Stimulated activated CD8-positive, alpha-beta memory T cell treated with anti-CD3 and anti-CD28 coated beads, Interleukin-15, amount 100 ng/mL, for 48 hours (primary cell): Measurements from ENCODE around the gene FAM200B.

ENCODE experiments used
- DNase-seq, 2 donors: peaks; one replicate each; pipeline ENCODE4 v3.0.0-alpha.2; 2020; ENCODE audit warnings: low read depth in 2 of 2

Gene FAM200B

GRCh38 chr4:15668566-15669435, 12.8 kb upstream of the FAM200B start:
- DNase-seq: no peak

DNA sequence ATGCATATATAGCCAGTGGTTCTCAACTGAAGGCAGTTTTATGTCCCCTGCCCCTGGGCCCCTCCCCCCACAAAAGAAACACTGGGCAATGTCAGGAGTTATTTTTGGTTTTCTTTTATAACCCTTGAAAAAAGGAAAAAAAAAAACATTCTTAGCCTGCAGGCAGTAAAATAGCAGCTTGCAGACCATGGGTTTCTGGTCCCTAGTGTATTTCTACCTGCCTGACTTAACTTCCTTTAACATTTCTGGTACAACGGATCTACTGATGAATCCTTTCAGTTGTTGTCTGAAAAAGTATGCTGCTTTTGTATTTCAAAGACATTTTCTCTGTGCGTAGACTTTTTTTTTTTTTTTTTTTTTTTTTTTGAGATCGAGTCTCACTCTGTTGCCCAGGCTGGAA, 11.1 kb upstream of the FAM200B start:
- DNase-seq: no peak

DNA sequence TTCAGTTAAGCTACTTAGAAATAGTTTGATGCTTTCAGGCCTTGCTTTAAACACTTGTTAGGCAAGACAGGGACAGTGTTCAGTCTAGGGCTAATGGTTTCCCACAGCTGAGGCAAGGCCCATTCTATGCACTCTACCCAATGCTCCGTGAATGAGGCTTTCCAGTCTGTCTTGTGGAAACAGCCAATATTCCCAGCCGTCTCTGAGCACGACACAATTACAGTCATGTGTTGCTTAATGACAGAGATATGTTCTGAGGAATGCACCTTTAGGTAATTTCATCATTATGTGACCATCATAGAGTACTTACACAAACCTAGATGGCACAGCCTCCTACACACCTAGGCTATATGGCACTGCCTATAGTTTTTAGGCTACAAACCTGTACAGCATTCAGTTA, 9.5 kb upstream of the FAM200B start:
- no peak for DNase-seq

- no peak for DNase-seq
Observed at GRCh38 chr4:15673337-15673736, 8.3 kb upstream of the FAM200B start.

- no peak for DNase-seq
Observed at GRCh38 chr4:15674046-15674445, 7.6 kb upstream of the FAM200B start.

GRCh38 chr4:15674926-15675325, 6.7 kb upstream of the FAM200B start:
- DNase-seq: no peak

DNA sequence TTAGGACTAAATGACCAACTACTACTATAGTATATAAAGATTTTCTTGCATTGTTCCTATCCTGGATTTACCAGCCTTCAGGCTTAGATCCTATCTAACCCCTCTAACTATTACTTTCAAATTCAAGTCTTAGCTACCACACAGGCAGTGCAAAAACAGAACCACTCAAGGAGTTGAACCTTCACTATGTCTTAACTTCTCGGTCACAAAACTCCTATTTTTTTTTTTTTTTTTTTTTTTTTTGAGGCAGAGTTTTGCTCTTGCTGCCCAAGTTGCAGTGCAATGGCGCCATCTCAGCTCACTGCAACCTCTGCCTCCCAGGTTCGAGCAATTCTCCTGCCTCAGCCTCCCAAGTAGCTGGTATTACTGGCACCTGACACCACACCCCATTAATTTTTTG, 6.3 kb upstream of the FAM200B start:
- no peak for DNase-seq

- DNase-seq: no peak
Observed at GRCh38 chr4:15676039-15676438, 5.6 kb upstream of the FAM200B start.

DNA sequence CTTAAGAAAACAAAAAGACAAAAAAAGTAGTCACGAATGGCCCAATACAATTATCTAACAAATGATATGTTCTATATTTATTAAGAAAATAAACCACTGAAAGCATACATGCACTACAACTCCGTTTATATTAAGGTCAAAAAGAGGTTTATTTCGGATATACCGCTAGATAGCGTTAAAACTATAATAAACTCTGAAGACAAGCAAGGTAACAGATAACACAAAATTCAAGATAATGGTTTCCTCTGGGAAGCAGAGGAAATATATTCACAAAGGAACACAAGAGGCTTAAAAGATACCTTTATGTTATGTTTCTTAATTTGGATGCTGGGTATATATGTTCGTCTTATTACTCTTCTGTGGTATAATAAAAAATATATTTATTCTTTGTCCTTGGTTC, 4.7 kb upstream of the FAM200B start:
- no peak for DNase-seq

- no peak for DNase-seq
Observed at GRCh38 chr4:15677507-15677988, 4.1 kb upstream of the FAM200B start.

DNA sequence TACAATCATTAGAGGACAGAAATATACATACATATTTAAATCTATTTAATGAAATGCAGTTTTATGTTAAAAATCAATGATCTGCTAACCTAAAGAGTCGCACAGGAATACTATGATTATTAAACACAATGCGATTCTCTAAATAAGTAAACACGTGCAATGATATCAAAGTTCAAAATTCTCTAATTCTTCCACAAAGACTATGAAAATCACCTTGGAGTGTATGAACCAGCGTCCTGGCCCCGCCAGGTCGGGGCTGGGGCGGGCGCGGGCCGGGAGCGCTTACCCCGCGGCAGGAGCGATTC, 608 bp upstream of the FAM200B start:
- no peak for DNase-seq

- DNase-seq: no peak
Observed at GRCh38 chr4:15682242-15683142, 865 bp downstream of the FAM200B start.

DNA sequence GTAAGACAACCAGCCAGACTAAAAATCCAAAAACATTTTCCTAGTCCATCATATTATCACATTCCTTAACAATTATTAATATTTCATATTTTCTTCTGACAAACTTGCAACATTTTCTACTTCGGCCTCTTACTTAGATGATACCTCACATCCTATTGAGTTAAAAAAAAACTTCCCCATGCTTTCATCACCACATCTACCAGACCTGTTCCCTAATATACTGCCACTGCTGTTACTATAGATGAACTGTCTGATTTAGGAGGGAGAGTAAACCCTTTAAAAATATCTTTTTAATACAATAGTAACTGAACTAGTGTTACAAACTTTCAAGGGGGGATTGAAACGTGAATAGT, 1.5 kb downstream of the FAM200B start:
- DNase-seq: no peak

DNA sequence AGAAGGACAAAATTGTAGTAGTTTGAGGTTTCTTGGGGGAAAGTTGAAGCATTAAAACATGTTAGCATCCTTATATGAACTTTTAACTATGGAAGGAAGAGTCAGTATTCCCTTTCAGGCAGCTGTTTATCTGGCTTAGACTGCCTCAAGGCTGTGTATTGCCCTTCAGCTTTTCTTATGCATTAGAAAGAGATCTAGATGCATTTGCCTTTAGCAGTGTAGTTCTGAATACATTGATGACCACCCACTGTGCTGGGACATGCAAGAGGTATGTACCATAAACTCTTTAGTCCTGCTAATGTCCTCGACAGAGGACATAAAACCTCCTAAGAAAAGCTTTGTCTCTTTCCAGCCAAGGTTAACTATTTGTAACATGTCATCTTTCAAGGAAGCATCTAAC, 2.9 kb downstream of the FAM200B start:
- DNase-seq: no peak

DNA sequence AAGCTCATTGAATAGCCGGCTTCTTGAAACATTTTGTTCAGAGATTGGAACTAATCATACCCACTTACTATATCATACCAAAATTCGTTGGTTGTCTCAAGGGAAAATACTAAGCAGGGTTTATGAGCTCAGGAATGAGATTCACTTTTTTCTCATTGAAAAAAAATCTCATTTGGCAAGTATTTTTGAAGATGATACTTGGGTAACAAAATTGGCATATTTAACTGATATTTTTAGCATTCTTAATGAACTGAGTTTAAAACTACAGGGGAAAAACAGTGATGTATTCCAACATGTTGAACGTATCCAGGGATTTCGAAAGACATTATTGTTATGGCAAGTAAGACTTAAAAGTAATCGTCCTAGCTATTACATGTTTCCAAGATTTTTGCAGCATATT, 6.4 kb downstream of the FAM200B start:
- no peak for DNase-seq

- no peak for DNase-seq
Observed at GRCh38 chr4:15689540-15689939, 7.9 kb downstream of the FAM200B start.

DNA sequence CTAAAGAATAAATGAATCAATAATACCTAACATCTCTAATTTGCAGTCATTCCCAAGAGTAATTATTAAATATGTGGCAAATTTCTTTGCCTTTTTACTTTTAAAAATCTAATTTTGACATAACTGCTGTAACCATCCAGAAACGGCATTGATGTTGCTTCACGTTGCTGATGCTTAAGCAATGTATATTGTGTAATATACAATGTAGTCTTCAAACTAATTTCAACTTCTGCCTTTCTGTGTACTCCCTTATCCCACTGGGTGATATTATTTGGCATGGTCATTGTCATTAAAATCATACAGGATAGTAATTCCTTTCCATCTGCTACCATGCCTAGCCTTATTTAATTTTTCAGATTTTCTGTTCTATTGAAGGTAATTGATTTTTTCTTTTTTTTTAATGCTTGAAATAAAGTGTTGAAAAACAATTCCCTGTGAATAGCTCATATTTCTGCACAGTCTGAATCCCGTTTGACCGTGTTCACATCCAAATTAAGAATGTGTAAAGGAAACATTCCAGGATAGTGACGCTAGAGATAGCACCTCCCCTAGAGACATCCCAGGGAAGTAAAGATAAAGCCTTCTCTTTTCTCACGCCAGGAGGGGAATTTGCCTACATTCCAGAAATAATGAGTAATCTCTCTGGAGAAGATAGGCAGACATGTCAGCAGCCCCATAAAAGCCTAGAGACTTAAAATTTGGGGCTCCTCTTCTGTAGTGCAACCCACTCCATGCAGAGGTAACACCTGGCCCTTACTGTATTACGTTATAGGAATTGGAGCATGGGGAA, 8.6 kb downstream of the FAM200B start:
- DNase-seq: no peak

- no peak for DNase-seq
Observed at GRCh38 chr4:15691346-15692135, 9.9 kb downstream of the FAM200B start.

DNA sequence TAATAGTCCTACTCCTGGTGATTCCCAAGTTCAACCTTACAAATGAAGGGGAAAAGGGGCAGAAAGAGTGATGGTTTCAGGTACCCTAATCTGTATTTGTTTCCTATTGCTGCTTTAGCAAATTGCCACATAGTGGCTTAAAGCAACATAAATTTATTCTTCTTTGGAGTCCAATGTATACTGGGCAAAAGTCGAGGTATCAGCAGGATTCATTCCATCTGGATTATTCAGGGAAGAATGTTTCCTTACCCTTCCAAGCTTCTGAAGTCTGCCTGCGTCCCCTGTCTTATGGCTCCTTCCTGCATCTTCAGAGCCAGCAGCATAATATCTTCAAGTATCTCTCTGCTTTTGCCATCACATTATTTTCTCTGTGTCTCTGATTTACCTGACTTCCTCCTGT, 11.0 kb downstream of the FAM200B start:
- no peak for DNase-seq

DNA sequence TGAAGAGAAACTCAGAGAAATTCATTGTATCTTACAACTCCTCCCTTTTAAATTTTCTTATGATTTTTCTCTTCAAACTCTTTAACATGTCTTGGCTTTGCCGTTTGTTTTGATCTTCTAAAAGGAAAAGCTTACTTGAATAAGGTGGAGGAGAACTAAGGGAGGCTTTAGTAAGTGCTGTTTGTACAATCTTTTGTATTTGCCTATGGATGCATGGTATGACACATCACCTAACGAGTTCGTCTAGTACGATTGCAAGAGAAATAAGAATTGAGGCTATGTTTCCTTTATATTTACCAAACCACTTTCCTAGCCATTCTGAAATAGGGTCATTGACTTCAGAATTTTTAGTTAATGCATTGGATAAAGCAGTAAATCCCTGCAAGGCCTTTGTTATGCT, 12.8 kb downstream of the FAM200B start:
- no peak for DNase-seq

DNA sequence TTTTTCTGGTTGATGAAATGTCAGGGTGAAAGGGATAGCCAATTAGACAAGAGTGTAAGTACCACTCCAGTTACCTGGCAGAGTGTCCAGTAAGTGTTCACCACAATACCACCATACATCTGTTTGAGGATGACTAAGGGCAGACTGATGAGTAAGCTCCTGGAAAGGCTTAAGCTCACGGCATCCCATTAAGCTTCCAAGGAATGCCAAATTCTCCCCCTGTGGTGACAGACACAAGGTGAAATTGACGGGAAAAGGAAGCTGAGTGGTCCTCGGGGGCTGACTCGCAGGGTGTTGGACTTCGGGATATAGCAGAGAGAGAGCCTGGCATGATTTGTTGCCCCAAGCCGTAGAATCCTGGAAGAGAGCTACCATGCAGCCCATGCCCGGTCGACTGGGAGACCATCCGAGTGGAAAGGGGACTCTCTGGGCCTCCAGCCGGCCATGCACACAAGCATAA, 13.6 kb downstream of the FAM200B start:
- no peak for DNase-seq
